HK-2 (cell line): ENCODE data around the gene HAUS3.
"Not testable (repeated sequence)": the region's sequence is repeated elsewhere in the genome, so short reads cannot be mapped to it uniquely, and the experiment has no call there.

Source experiments
- DNase-seq: peaks from one replicate; pipeline ENCODE4 v3.0.0-alpha.2; 2018; ENCODE audit not compliant: unreplicated experiment

The HAUS3 gene

DNA sequence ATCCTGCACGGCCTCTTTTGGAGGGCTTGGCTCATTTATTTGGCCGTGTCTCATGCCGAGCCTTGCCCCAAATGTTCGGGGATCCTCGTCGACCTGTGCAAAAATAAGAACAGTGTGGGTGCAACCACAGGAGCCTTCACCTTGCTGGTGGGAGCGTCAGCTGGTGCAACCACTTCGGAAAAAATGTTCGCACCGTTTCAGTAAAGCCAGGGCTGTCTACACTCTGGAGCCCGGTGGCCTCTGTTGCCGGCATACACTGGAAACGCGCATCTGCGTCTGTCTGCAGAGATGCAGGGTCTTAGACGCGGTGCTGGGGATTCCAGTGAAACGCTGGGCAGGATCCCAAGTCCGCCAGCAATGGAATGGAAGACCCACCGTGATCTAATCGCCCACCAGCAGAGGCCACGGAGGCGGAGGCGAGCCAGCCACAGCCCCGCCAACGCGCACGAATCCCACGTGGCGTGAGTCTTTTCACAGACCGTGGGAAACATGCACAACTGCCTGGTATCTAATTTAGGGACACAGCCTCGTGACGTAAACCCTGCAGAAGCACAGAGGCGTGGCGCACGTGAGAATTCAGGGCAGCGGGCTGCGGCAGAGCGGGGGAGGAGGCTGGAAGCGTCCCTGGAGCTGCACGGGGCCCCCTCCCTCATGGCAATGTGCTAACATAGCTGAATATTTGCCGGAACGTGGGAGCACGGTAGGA, 33.8 kb upstream of the HAUS3 start:
- DNase-seq = no peak

DNA sequence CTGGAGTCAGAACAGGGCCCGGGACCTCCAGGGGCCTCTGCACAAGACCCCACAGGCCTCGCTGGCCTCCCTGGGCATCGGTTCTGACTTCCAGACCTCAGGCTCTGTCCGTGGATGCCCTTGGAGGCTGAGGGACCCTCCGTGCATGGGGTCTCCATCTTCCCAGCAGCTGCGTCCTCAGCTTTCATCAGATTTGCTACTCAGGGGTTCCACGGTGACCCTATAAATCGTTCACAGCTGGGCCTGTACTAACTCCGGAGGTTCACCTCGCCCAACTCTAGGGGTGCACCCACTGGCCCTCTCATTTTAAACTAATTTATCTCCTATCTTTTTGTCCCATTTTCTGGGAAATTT, 33.1 kb upstream of the HAUS3 start:
- not testable (repeated sequence) for DNase-seq

DNA sequence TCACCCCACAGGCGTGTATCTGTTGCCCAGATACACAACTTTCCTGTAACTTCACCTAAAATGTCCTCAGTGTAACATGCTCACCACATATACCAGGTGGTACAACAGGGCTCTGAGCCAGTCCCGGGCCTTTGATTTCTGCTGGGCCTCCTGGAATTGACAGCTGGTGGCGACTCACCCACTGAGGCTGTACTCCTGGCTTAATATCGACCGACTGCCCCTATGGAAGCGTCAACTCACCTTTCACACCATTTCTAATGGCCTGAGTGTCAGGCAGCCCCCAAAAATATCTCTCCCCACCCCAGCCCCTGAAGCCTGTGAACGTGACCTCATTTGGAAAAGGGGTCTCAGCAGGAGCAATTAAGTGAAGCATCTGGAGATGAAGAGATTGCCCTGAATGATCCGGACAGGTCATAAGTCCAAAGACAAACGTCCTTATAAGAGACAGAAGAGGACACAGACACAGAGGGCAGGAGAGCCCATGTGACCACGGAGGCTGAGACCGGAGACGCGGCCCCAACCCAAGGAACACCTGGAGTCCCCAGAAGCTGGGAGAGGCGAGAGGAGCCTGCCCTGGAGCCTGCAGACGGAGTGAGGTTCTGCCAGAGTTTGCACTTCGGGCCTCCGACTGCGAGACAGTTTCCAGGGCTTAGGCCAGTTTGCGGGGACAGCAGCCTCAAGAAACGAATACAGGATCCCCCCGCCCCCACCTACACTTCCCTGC, 32.6 kb upstream of the HAUS3 start:
- no peak for DNase-seq

DNA sequence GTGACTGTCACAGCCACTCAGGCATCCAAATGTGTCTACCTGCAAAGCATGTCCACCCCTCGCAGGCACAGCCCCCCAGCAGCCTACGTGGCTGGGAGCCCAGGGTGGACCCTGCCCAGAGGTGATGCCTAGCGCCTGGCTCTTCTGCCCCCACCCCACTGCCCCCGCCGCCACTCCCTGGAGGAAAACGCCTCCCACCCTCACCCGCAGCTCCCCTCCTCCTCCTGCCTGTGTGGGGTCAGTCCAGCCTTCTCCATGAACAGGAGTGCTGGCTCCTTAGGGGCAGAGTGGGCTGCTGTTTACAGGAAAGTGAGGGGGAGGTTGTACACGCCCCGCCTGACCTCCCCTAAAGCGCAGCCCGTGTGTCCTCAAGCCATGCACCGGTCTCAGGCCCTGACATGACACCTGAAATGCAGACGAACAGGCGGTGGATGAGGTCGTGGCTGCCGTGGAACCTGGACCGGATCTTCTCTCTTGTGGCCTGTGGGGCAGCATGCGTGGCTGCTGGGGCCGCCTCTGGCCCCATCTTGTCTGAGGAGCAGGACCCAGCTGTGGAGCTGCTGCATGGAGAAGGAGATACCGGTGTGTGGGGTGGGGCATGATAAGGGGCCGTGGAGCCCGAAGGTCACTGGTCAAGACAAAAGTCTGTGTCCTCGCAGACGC, 31.9 kb upstream of the HAUS3 start:
- DNase-seq = no peak

DNA sequence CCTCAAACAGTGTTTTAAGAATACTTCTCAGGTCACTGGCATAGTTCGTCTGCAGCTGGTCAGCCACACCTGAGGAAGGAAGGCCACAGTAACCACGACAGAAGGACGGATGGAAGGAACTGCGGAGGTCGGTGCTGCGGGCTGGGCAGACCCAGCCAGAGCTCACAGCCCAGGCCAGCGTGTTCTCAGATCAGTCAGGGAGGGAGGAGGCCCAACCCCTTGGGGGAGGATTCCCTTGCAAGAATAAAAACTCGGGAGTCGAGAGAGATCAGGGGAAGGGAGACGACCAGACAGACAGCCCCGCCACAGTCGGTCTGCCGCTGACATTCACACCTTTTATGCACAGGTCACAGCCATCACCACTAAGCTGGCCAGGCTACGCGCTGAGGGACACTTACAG, 31.3 kb upstream of the HAUS3 start:
- DNase-seq = no peak

DNA sequence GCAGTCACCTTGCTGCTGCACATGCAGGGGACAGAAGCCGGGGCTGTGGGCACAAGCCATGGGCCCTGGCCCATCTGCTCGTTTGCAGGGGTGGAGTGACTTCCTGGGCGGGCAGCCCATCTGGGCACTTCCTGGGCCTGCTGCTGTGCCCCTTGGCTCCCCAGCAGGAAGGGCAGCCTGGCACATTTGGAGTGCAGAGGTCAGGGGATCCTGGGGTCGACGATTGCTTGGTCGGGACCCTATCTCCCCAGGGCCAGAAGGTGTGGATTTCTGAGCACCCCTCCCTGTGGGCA, 30.9 kb upstream of the HAUS3 start:
- no peak for DNase-seq

DNA sequence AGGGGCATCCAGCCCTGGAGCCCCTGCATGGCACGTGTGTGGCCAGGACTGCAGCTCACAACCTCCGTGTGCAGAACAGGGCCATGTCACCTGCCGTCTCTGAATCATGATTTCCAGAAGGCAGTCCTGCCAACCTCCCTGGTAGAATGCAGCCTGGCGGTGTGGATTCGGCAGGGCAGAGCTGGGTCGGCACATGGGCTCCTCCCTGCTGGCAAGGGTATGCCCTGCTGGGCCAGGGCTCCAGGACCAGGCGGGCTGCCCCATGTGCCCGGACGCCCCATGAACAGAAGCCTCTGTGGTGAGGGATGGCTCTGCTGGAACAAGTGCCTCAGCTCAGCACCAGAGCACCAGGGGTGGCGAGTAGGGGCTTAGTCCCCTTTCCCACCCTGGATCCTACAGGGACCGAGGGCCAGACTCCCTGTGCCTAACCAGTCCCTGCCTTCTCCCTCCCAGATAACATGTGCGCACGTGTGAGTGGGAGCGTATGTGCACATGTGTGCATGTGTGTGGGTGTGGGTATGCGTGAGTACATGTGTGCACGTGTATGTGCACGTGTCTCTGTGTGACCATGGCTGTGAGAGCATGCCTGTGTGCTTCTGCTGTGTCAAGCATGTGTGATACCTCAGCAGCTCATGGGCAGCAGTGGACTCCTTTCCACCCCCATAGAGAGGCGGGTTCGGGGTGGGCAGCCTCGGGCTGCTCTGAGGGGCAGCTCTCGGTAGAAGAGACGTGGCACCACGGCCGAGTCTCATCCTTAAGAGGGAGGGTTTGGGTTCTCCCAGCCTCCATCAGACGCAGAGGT, 30.3 kb upstream of the HAUS3 start:
- DNase-seq = no peak

DNA sequence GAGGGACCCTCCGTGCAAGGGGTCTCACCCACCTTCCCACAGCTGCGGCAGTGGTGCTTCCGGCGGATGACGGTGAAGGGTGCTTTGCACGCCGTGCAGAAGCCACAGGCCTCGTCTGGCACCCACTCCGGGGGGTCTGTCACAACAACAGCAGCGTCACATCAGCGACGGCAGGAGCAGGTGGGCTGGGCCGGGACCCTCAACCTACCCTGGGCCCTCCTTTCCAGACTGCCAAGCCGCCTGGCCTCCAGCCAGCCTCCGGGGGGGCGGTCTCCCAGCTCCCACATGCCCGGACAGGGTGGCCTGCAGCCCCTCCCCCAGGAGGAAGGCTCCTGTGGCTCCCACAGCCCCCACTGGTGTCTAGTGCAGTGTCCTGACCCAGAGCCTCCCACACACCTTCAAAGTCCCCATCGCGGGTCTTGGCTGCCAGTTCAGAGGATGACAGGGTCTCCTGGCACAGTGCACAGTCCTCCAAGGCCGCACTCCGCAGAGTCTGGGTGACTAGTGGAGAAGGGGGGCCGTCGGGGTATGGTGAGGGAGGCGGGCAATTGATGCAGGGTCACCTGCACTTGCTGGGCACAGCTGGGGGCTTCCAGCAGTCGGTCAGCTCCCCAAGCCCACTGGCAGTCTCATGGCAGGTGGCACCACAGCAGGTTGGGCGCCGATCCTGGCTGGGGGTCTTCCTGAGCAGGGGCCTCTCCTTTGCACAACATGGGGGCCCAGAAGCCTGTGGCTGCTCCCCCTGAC, 29.5 kb upstream of the HAUS3 start:
- DNase-seq = no peak

DNA sequence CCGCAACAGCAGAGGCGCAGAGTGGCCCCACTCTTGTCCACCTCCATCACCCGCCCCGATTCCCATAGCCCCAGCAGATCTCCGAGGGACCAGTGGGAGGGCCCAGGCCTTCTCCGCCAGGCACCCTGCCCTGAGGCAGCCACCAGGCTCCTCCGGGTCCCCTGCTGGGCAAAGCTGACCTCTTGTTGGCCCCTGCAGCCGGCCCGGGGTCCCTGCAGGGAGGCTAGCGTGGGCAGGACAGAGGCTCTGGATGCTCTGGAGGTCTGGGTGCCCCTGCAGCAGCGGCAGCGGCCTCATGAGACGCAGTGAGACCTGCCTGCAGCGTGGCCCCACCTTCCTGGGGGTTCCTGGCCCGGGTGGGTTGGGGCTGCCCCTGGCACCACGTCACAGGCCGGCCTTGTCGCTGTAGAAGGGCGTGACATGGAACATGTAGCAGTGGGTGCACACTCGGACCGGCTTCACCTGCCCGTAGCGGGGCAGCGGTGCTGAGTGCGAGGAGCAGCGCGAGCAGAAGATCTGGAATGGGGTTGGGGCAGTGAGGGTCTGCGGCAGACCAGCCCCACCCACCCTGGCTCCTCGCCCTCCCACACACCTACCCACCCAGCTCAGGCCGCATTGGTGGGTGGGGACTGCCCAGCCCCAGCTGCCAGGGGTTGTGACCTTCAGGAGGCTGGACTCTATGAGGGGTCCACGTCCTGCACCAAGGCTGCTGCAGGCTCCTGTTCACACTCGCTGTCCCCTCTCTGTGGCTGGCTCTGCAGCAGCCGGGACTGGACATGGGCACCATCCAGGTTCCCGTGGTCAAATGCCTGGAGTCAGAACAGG, 28.6 kb upstream of the HAUS3 start:
- DNase-seq = no peak

DNA sequence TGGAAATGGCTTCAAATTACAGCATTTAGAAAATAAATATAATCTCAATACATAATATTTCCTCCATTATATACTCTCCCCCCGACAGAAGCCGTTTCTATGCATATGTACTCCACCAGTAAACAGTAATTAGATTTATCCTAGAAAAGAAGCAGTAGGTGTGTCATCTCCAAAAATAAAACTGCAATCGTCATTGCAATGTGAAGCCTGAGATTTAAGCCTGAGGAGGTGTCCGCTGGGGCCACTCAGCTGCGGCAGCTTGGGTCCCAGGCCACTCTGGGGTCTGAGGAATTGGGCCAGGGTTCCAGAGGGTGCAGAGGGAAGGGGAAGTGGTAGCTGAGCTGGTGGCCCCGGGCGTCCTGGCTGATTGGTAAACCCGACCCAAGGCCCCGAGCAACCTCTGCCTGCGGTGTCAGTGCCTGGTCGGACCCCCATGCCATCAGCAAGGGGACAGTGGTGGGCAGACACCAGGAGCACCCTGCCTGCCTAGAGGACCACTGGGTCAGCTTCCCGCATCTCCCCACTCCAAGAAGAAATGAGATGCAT, 27.8 kb upstream of the HAUS3 start:
- DNase-seq = no peak

DNA sequence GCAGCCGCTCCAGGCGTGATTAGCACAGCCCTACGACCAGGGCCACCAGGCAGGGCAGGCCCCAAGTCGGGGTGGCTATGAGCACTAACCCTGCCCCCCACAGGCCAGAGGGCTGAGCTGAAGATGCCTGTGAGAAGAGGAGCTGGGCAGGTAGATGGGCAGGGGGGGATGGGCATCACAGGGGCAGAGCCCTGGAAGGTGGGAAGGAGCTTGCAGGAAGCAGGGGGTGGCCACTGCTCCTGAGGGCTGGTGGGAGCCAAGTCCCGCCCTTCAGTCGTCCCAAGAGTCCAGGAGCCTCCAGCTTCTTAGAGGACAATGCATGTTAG, 27.2 kb upstream of the HAUS3 start:
- DNase-seq = no peak

DNA sequence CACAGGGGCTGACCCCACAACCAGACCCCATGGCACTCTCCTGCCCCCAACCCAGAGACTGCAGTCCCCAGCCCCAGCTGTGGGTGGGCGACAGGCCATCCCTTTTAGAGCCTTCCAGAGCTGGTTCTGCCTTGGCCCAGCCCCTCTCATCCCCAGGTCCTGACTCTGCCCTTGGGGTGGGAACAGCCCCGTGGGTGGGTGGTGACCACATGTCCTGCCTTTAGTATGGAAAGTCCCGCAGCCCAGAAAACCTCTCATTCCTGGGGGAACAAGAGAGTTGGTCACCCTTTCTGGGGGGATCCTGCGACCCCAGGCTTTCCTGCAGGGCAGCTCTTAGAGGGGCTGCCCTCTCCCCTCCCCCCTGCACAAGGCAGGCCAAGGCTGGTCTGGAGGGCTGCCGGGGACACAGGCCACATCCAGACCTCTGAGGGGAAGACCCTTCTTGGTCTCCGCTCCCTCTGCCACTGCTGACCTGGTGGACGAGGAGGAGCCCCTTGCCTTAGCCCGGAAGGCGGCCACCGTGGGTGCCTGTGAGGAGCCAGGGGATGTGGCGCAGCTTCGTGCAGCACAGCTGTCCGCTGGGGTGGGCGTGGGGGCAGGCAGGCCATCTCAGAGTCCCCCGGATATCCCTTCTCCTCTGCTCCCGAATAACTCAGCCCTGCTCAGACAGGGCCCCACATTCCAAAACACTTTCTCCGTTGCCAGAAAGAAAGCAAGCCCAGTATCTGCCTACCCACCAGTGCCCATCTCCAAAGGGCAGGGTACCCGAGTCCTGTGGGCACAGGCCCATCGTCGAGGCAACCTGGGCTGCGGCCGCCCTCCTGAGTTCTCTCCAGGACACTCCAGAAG, 26.7 kb upstream of the HAUS3 start:
- no peak for DNase-seq

DNA sequence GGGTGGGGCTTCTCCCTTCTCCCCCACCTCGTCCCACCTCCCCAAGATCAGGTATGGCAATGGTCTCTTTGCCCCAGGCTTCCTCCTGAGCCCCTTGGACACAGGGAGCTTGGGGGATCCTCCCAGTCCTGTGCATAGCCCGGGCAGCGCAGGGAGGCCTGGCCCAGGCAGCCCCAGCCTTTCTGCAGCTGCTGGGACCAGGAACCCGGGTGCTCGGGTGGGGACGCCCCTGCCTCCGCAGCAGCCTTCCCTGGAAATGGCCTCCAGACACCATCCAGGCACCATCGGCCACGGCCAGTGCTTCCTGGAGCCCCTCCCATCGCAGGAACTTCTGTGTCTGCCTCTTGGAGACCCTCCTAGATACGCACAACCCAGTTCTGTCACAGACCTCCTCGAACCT, 25.9 kb upstream of the HAUS3 start:
- no peak for DNase-seq

DNA sequence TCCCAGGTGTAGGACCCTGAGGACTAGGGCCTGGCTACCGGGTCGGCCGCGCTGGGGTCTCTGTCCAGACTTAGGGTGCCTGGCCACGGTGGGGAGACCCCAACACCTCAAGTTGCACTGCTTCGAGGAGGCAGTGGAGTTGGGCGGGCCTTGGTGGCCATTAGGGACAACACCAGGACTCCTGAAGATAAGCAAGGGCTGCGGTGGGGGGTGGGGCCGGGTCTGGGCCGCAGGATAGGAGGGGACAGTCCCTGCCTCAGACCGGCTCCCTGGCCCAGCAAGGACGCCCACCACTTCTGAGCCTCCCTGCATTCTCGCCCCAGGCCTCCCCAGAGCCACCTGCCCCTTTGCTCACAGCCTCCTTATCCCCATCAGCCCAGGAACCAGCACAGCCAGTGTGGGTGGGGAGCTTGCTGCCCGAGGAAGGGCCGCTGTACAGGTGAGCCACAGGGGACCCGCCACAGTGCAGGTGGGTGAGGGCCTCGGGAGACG, 25.4 kb upstream of the HAUS3 start:
- no peak for DNase-seq

DNA sequence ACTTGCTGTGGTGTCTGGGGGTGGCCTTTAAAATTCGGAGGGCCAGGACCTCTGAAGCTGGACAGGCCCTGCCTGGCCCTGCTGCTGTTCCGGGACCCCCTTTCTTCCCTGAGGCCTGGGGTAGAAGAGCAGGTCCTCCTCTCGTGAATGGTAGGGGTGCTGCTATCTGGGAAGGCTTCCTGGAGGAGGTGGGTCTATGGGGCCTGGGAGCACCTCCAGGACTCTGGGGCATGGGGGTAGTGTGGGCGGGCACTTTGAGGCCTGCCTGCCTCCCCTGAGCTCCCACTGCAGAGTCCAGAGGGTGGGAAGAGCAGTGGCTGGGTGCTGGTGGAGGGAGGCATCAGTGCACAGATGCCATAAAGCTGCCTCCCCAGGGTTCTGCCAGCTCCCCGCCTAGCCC, 24.9 kb upstream of the HAUS3 start:
- DNase-seq = no peak

DNA sequence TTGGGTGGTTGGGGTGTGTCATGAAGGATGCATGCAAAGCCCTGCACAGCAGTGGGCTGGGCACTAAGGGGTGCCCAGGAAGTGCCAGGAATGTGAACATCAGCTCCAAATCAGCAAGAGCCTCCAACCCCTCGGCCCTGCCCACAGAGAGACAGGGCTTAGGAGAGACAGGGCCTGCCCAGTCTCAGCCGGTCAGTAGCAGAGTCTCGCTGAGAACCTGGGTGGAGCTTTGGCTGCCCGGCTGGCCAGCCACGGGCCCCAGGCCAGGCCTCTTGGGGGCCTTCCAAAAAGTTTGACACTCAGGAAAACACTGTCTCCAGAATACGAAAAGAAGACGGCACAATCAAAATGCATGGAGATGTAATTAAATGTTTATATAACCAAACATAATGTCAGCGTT, 24.3 kb upstream of the HAUS3 start:
- DNase-seq = no peak

DNA sequence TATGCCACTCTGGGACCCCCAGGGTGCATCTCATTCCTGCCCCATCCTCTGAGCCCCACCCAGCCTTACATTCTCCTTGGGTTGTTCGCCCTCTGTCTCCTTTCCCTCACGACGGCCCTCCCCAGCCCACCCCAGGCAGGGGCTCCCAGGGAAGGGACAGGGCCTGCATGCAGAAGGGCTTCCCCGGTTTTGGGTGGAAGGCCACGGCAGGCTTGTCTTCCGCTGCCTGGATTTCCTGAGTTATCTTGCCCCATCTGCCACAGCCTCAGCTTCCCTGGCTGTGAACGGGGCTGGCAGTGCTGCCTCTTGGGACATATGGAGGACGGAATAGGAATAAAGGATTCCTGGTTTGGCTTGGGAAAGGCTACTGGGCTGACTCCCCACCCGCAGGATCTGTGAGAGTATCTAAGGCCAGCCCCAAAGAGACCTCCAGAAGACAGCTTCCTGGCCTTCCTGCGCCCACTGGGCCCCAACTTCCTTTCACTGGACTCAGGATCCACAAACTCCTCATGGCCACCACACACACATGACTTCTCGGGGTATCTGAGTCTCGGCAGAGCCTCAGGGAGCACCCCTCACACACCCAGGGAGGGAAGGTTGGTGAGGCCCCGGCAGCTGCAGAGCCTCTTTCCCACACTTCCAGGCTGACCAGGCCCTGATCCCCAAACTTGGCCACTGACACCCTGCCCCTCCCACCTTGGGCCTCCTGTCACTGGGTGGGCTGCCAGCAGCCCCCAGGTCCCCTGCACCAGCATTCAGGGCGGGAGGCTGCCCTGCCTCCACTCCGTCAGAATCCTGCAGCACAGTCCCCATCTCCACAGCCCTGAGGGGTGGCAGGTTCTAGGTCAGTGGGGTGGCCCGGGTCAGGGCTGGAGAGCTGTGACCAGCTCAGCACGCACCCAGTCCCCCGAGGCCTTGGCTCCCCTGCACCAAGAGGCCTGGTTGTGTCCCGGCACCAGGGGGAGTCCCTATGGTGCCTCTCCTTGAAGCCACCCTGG, 23.5 kb upstream of the HAUS3 start:
- DNase-seq = no peak

DNA sequence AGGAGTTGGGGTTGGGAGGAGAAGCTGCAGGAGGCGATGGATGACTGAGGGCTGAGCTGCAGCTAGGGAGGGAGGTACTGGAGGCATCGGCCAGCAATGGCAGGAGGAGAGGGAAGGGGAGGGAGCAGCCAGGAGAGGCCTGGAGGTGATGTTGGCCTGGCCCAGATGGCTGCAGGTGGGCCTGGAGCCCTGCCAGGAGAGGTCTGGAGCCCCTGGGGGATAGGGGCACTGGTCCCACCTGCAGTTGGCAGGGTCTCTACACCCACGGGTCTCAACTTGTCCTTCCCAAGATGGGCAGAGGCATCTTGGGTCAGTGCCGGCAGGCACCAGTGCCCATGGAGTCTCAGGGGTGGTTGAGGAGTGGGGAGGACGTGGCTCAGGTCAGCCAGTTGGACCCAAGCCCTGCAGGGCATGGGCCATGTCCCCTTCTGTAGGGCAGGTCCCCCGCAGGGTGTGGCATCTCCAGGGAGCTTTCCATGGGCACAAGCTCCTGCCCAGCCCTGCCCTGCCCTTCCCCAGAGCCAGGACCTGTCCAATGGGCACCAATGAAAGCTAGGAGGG, 22.6 kb upstream of the HAUS3 start:
- no peak for DNase-seq
